HG03571 (cell line): ENCODE data around the gene TM9SF4.

Experiments
- ATAC-seq: cut with Tn5 transposase; IDR thresholded peaks from one replicate; pipeline ENCODE4 v1.9.1; 2021; ENCODE audit not compliant: unreplicated experiment

Gene TM9SF4

DNA sequence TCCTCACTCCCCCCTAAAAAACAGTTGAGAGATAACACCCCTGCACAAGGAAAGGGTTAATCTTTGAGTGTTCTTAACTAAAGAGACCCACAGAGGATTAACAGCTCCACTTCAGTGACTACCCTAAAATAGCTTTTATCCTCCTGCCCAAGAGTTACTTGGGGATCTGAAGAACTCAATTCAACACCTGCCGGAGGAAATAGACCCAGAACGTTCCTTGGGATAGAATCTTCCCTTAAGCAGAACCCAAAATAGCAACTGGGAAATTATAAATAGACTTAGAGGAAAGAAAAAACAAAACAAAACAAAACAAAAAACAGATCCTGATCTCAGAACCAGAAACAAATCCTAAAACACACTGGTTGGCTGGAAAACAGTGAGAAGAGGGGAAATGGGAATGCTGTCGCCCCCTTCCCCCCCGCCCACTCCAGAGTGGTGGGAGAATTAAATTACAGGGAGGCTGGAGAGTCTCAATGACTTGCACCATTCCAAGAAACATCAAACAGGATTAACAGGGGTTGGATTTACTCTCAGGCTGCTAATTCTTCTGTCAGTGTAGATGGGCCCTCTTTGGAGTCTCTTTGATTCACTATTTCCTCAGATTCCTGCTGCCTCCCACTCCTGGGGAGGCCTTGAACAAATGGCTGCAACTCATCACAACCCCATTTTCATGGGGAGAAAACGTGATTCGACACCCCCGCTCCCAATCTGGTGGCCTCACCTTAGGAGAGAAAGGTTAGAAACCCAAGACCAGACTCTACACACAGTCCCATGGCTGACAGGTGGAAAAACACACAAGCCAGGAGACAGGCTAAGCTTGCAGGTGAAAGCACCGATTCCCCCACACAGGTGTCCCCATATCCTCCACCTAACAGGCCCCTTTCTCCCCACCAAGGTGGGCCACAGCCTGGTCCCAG, 96.6 kb downstream of the TM9SF4 start:
- ATAC-seq = no peak

DNA sequence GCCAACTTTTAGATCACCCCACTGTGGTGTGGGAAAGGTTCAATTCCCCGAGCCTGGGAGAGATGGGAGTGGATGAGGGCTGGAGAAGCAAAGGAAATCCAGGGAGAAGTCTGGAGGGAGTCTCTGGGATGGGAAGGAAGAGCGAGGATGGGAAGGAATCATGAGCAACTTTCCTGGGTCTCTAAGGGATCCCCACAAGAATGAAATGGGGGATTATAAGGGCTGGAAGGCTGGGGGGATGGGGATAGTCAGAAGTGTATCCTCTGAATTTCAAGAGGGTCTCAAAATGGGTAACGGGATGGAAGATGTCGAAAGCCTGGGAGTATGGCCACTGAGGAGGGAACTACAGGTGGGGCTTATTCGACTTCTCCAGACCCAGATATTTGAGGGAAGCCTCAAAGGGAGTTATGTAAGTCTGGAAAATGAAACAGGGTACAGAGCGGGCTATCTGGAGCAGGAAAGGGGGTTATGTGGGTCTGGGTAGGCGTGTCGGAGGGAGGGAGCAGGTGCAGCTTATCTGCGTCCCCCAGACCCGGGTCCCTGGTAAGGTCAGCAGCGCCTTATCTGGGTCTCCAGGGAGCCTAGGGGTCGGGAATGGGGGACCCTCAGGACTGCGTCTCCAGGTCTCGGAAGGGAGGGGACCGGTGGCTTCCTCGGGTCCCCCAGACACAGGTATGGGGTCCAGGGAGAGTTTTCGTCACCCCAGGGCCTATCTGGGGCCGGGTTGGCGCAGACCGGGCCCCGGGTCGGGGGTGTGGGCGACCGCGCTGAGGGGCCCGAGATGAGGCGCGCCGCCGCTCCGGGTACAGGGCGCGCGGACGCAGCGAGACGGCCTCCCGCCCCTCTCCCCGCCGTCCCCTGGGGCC, 97.5 kb downstream of the TM9SF4 start:
- peak; percentile 5 for ATAC-seq

GRCh38 chr20:32207626-32208498, 98.3 kb downstream of the TM9SF4 start, which contains the start of the genes PLAGL2 and POFUT1:
TSS of gene PLAGL2 (minus strand) at chr20:32207743. CDS start at chr20:32202178, 5,565 bp downstream.
TSS of gene POFUT1 (plus strand) at chr20:32207880. CDS start at chr20:32207942, 62 bp downstream.
- ATAC-seq = peak; percentile 80

DNA sequence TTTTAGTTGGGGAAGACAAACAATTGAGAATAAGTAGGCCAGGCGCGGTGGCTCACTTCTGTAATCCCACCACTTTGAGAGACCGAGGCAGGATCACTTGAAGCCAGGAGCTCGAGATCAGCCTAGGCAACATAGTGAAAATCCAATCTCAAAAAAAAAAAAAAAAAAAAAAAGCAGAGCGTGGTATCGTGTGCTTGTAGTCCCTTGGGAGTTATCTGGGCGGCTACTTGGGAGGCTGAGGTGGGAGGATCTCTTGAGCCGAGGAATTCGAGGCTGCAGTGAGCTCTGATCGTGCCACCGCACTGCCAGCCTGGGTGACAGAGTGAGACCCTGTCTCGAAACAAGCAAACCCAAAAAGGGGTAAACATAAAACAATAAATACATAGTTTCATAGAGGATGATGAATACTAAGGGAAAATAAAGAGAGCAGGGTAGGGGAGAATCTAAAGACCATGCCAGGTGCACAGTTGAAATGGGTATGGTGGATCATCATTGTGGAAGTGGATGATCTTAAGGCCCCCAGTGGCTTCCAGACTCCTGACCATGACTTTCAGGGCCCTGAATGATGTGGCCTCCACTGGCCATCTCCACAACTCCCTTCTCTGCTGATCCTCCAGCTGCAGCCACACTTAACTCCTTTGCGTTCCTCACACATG, 99.1 kb downstream of the TM9SF4 start:
- ATAC-seq = no peak

DNA sequence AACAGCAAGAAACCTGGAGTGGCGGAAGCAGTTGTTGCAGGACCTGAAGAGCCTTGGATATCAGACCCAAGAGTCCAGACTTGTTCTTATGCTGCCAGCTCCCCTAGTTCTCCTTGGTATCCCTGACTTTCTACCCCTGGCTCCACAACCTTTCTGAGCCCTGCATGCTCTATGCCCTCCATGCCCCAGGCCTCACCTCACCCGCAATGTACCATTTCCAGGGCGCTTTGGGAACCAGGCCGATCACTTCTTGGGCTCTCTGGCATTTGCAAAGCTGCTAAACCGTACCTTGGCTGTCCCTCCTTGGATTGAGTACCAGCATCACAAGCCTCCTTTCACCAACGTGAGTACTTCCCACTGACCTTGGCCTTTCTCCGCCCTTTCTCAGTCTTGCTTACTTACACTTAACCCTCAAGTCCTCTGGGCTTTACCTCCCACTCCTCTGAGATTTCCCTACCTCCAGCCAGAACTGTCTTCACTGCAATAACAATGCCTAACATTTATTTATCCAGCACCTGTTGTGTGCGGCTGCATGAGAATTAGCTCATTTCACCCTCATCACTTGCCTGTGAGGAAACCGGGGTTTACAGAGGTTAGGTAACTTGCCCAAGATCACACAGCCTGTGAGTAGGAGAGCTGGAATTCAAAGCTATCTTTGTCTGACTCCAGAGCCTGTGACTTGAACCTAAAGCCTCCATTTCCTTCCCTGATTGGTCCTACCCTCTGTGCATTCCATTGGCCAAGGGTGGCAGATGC, 100.5 kb downstream of the TM9SF4 start:
- ATAC-seq = no peak

DNA sequence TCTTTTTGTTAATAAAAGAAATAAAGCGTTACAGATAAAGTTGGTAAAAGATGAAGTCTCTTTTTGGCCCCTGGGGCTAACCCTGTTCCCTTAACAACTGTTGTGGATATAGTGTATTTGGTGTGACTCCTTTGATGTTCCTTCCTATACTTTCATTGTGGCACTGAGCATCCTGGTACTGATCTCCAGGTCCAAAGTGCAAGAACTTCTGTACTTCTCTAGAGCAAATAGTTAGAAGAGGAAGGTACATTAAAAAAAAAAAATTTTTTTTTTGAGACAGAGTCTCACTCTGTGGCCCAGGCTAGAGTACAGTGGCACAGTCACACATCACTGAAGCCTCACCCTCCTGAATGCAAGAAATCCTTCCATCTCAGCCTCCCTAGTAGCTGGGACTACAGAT, 104.4 kb downstream of the TM9SF4 start:
- no peak for ATAC-seq

- ATAC-seq = no peak
Observed at GRCh38 chr20:32215147-32215546, 105.6 kb downstream of the TM9SF4 start.

DNA sequence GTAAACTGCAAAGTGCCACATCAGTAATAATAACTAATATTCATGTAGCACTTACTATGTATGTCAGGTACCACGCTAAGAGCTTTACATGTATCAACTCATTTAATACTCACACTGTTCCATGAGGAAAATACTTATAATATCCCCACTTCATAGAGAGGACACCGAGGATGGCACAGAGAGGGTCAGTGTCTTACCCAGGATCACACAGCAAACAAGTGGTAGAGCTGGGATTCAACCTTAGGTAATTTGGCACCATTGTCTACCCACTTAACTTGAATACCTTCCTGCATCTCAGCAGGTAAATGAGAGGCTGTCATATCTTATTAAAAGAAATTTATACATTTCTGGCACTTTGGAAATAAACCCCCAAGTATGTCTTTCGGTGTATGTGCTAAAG, 106.2 kb downstream of the TM9SF4 start:
- no peak for ATAC-seq

DNA sequence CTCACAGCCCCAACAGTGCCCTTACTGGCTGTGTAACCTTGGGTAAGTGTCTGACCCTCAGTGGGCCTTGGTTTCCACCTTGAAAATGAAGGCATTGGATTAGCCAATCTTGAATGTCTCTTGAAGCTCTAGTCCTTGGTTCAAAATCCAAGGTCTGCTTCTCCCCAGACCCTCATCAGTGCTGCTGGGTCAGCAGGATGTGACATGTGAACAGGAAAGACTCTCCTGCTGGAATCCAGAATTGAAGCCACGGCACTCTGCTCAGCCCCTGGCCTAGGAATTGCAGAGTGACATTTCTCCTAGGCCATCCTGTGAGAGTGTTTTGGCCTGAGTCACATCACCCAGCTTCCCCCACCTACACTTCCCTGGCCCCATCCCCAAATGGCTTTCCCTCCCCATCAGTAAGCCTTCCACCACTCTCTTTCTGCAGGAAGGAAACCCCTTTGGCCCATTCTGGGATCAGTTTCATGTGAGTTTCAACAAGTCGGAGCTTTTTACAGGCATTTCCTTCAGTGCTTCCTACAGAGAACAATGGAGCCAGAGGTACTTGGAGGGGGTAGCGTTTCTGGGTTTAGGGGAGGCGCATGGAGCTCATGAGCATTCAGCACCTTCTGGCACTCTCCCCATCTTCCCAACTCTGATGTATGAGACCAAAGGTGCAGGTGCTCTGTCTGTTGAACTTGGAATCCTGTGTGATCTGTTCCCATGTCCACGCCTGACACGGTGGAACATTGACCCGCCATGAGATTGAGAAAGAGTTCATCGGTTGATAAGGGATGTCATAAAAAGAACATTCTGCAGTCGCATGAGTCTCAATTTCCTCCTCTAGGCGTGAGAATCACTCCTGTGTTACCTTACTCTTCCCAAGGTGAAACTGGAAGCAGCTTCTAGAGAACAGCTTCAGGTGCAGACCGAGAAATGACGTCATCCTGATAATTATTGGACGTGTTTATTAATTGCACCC, 106.9 kb downstream of the TM9SF4 start:
- no peak for ATAC-seq
